NB4 (cell line): ENCODE data around the gene MPZ.

Experiments
- DNase-seq: peaks from one replicate; pipeline ENCODE4 v3.0.0; 2010; ENCODE audit warnings: low read depth
- H3K4me3 ChIP-seq: one replicate; pipeline ENCODE4 v1.5.1; 2011; ENCODE audit warnings: mild to moderate bottlenecking, low read depth, low read length, moderate library complexity
- MYC ChIP-seq: IDR thresholded peaks from 2 replicates; pipeline ENCODE4 v1.6.1; 2011; ENCODE audit warnings: low read depth, low read length
- POLR2A ChIP-seq: IDR thresholded peaks from 2 replicates; pipeline ENCODE4 v1.6.1; 2011; ENCODE audit warnings: mild to moderate bottlenecking; ENCODE audit not compliant: insufficient read length; ENCODE audit errors: extremely low read depth
- TF ChIP-seq, protein P1 (sequence below): IDR thresholded peaks from 2 replicates; pipeline ENCODE4 v1.6.1; 2011; ENCODE audit warnings: low read depth, low read length
- TF ChIP-seq, protein P2 (sequence below): IDR thresholded peaks from one replicate; pipeline ENCODE4 v1.5.1; 2012; ENCODE audit warnings: low read depth, low read length

Gene MPZ

DNA sequence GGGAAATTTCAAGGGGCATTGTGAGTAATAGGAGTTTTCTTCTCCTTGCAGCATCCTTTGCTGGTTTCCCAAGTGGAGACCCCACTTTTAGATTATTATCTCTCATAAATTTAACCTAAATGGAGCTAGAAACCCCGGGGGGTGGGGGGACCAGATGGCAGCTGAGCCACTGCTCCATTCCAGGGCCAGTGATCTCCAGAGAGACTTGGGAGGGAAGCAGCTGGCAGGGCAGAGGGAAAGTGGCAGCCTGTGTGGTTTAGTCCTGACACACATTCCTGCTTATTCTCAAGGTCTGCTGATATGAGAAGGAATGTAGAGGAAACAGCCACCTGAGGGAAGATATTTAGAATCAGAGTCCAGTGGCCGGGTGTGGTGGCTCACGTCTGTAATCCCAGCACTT is 34.9 kb downstream of the MPZ start:
- DNase-seq: no peak
- H3K4me3 ChIP-seq: no peak overlapping the region
- TF ChIP-seq, protein P1, sequence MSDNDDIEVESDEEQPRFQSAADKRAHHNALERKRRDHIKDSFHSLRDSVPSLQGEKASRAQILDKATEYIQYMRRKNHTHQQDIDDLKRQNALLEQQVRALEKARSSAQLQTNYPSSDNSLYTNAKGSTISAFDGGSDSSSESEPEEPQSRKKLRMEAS: no peak
- TF ChIP-seq, protein P2, sequence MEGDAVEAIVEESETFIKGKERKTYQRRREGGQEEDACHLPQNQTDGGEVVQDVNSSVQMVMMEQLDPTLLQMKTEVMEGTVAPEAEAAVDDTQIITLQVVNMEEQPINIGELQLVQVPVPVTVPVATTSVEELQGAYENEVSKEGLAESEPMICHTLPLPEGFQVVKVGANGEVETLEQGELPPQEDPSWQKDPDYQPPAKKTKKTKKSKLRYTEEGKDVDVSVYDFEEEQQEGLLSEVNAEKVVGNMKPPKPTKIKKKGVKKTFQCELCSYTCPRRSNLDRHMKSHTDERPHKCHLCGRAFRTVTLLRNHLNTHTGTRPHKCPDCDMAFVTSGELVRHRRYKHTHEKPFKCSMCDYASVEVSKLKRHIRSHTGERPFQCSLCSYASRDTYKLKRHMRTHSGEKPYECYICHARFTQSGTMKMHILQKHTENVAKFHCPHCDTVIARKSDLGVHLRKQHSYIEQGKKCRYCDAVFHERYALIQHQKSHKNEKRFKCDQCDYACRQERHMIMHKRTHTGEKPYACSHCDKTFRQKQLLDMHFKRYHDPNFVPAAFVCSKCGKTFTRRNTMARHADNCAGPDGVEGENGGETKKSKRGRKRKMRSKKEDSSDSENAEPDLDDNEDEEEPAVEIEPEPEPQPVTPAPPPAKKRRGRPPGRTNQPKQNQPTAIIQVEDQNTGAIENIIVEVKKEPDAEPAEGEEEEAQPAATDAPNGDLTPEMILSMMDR: no peak
- TF ChIP-seq POLR2A (no peak), MYC (no peak)

DNA sequence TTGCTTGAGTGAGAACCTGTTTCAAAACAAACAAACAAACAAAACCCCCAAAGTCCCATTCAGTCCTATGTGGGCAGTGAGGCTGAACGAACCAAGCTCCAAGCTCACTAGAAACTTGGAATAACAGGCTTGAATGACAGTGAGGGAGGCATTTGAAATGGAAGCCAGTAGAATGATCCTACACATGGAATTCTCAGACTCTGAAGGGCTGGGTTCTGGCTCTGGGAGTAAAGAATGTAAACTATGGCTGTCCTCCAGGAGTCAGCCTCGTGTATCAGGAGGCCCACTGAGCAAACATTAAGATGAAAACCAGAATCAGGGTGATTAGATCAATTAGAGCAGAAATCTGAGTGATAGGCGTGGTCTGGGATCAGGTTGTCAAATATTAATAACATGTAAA is 36.4 kb downstream of the MPZ start:
- no peak overlapping the region for H3K4me3 ChIP-seq
- TF ChIP-seq, protein P2: no peak
- TF ChIP-seq MYC (no peak), POLR2A (no peak)
- TF ChIP-seq, protein P1: no peak
- DNase-seq: no peak

DNA sequence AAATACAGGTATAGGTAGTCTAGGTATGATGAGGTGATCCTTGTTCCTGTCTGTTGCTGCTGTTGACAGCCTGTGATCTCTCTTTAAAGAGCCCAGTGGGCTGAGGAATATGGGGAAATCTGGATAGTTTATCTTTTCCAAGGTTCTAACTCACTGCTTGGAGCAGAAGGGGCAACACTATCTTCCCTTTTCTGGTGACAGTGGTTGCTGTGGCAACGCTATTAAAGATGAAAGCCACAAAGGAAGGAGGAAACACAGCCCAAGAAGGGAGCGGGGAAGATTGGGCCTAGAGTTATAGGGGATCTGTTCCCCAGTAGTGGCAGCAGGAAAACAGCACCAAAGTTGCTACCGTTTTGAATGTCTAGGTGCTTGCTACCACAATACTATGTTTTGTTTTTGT is 42.4 kb downstream of the MPZ start:
- TF ChIP-seq POLR2A (no peak), MYC (no peak)
- TF ChIP-seq, protein P2: no peak
- TF ChIP-seq, protein P1: no peak
- H3K4me3 ChIP-seq: no peak overlapping the region
- DNase-seq: peak; percentile 59

DNA sequence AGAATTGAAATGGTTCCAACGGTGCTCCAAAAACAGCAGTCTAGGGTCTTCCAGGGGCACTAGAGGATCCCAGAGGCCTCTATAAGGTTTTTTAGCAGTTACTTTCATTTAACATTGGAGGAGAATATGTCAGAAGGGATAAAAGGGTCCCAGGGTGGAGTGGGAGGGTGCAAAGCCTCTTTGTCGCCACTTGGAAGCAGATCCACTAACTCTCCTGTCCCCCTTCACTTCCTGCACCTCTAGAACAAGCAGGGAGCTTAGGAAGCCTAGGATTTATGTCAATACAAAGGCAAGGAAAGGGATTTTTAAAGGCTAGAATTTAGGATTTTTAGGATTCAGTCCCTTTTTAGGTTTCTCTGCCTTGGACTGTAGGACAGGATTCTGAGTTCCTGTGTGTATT is 42.9 kb downstream of the MPZ start:
- no peak for DNase-seq
- H3K4me3 ChIP-seq: no peak overlapping the region
- TF ChIP-seq POLR2A: no peak
- no peak for TF ChIP-seq MYC
- TF ChIP-seq, protein P2: no peak
- TF ChIP-seq, protein P1: no peak

DNA sequence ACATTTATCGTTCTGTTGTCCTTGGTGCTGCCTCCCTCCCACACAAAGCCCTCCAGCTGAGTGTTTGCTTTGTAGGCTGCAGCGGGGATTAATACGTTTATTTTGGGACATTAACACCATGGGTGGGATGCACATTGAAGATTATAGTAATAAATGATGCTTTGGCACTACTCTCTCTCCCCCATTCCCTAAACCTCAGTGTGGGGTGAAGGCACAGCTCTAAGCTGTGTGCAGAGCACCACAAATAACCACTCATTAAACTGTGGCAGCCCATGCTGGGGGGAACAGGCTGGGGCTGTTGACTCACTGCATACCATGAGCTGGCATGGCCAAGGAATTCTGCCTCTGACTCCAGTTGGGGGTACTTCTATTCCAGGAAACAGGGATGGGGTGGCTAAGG is 43.6 kb downstream of the MPZ start:
- DNase-seq: no peak
- TF ChIP-seq MYC (no peak), POLR2A (no peak)
- TF ChIP-seq, protein P2: no peak
- TF ChIP-seq, protein P1: no peak
- H3K4me3 ChIP-seq: no peak overlapping the region

DNA sequence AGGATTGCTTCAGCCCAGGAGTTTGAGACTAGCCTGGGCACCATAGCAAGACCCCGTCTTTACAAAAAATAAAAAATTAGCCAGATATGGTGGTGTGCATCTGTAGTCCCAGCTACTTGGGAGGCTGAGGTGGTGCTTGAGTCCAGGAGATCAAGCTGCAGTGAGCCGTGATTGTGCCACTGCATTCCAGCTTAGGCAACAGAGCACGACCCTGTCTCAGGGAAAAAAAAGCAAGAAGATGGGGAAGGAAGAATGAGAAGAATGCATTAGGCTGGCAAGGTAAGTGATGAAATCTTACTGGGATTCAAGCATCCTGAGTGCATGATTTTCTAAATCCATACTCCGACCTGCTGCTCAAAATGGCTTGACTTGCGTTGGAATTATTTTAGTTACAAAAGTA is 44.5 kb downstream of the MPZ start:
- TF ChIP-seq, protein P1: no peak
- TF ChIP-seq, protein P2: no peak
- TF ChIP-seq MYC: no peak
- TF ChIP-seq POLR2A: no peak
- no peak for DNase-seq
- H3K4me3 ChIP-seq: no peak overlapping the region
